GM21619 (cell line): ENCODE measurements around the gene HOXB9.

Source experiments
- ATAC-seq: cut with Tn5 transposase; IDR thresholded peaks from one replicate; pipeline ENCODE4 v1.9.1; 2021; ENCODE audit not compliant: unreplicated experiment

The HOXB9 gene

GRCh38 chr17:48639982-48640857 is 14.1 kb upstream of the HOXB9 start:
- ATAC-seq: no peak

- ATAC-seq: no peak
Observed at GRCh38 chr17:48639136-48639535, 13.0 kb upstream of the HOXB9 start.

- ATAC-seq: no peak
Observed at GRCh38 chr17:48637323-48638260, 11.4 kb upstream of the HOXB9 start.

DNA sequence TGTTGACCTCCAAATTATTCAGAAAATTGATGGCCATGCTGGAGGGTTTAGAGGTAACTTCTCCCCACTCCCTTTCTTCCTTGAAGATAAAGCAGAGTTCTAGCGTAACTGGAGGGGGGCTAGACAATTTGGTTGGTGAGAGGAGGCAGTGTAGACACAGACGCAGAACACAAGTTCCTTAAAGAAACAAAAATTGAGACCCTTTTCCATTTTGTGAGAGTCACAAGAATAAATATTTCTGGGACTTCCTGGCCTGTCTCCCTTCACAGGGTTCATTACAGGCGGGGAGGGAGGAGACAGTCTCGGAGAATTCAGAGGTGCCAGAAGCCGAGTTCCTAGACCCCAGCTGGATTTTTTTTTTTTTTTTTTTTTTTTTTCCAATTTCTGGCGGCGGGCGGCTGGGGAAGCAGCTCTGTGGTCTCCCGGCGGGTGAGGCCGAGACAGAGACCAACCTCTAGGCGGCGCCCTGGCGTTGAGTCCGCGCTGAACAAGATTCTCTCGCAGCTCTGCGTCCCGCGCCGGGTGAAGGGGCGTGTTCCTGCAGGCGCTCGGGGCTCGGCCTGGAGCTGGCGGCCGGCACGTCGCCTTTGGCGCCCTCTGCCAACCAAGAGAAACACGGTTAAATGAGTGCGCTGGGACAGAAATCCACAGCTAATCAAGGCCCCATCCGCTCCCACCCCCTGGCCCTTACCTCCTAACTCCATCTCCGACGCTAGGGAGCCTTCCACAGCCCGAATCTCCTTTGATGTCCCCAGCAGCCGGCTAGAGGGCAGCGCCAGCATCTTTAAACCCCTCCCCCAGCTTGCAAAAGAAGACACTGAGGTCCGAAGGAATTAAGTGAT is 10.2 kb upstream of the HOXB9 start:
- no peak for ATAC-seq

DNA sequence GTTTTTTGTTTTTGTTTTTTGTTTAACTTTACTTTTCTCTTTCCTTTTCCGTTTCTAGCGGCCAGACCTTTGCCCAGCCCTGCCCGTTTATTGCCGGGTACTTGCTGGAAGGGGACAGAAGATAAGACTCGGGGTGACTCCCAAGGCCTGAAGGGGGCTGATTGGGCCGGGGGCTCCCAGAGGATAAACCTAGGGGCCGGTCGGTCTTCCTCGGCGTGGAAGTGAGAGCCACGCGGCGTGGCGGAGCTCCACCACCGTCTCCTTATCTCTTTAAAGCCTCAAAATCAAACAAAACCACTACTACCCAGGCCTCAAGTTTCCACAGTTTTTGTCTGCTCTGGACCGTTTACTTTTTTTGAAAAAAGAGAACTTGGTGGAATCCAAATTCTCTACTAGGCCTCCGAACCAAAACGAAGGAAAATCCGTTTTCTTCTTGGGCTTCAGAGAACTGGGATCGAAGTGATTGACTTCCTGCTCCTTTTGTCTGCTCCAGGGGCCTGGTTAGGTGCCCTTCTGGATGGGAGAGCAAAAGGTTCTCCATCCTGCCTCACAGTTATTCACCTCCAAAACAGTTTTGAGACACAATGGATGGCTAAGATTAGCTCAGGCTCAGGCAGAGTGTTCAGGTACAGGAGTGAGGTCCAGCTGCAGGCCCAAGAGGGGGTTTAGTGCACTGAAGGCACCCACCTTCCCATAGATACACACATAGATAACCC is 8.5 kb upstream of the HOXB9 start:
- ATAC-seq: no peak

GRCh38 chr17:48633266-48633677 is 7.1 kb upstream of the HOXB9 start:
- ATAC-seq: no peak

DNA sequence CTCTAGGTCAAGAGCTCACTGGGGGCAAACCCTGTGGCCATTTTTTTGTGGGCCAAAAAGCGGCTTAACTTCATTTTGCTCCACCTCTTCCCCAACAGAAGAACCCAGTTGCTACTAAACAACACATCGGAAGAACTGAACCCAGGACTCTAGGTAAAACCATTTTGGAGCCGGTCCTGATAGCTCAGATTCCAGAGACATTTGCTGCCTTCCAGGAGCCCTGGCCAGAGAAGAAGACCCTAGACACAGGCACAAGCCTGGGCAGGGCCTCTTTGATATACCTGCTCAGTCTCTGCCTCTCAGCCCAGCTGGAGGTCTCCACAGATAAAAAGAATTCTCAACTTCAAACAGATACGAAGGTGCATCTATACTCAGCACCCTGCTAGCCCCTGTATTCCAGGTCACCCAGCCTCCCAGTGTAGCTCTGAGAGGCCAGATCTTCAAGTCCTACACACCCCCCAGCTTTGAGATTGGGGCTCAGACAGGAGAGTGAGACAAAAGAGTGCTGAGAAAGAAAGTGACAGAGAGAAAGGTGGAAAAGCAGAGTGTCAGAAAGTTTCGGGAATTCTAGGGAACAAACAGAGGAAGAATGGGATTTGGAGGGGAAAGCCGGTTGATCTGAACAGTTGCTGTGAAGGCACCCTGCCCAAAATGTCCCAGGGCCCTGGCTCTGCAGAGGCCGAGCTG is 6.6 kb upstream of the HOXB9 start:
- no peak for ATAC-seq

DNA sequence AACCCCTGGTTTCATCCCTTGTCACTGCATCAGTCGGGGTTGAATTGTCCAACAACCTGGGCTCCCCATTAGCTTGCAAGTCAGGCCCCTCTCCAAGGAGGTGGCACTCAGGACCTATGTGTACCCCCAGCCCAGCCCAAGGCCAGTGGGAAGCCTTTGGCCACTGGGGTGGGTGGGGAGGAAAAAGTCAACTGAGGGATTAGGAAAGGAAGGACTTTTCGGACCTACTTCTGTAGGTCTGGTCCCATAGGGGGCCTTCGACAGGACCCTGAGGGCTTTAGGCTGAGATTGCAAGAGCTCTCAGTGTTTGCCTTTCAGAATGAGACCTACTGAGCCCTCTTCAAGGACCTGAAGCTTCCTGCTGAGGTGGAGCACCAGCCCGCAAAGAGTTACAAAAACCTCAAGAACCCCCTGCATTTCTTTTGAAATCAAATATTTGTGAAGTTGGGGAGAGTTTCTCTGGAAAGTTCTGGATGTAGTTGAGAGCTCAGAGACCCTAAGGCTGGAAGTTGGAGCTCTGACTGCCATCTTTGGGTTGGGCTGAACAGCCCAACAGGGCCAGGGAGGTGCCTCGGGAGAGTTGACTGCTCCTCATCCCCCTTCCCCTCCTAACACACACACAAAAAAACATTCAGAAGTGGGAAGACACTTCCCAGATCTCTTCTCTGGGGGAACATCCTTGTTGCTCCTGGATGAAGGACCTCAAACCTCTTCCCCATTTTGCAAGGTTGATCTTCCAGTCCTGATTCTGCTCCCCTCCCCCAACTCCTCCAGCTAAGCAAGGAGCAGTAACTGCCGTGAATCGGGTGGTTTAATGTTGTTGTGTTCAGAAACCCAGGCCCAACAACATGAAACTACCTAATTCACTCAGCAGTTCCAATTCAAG is 5.8 kb upstream of the HOXB9 start:
- ATAC-seq: no peak

DNA sequence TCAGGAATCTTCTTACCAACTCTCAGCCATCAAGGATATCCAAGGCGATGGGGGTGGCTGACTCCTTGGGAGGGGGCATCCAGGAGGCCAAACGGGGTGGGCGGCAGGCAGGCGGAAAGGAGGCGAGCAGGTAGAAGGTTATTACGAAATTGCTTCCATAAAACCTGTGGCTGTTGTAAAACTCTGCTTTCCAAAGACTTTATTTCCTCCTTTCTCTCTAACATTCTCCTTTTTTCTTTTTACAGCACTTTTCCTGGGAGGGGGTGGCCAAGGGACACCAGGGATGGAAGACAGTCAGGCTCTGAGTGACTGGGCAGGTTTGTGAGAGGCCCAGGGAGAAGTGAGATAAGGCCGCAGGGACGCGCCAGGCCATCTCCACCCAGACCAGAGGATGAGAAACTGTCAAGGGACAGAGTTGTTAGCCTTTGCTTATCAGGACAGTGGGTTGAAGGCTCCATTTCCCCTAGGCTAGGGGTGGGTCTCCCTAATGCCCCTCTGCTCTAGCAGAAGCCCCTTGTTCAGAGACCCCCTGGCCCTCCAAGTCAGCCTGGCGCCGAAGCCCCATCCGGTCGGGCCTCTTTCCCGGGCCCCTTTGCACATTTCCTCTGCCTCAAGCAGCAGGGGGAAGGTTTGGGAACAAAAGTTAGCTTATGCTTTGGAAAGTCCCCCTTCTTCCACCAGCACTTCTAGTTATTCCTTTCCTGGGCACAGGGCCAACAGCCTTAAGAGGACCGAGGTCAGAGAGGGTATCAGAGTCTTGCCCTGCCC is 5.0 kb upstream of the HOXB9 start:
- no peak for ATAC-seq

GRCh38 chr17:48630009-48630924 is 4.1 kb upstream of the HOXB9 start:
- no peak for ATAC-seq

DNA sequence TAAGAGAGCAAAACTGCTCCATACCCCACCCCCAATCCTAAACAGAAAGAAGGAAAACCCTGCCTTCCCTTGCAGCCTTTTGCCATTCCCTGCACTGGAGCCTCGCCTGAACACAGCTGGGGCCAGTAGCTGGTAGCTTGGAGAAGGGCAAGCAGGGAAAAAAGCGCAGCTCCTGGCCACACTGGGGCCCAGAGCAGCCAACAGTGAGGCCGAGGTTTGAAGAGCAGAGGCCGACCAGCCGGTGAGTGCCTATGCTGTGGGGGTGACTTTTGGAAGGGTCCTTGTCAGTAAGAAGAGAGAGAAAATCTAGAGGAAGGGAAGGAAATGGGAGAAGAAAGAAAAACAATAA is 3.2 kb upstream of the HOXB9 start:
- ATAC-seq: no peak

GRCh38 chr17:48628649-48629410 is 2.7 kb upstream of the HOXB9 start:
- ATAC-seq: no peak

DNA sequence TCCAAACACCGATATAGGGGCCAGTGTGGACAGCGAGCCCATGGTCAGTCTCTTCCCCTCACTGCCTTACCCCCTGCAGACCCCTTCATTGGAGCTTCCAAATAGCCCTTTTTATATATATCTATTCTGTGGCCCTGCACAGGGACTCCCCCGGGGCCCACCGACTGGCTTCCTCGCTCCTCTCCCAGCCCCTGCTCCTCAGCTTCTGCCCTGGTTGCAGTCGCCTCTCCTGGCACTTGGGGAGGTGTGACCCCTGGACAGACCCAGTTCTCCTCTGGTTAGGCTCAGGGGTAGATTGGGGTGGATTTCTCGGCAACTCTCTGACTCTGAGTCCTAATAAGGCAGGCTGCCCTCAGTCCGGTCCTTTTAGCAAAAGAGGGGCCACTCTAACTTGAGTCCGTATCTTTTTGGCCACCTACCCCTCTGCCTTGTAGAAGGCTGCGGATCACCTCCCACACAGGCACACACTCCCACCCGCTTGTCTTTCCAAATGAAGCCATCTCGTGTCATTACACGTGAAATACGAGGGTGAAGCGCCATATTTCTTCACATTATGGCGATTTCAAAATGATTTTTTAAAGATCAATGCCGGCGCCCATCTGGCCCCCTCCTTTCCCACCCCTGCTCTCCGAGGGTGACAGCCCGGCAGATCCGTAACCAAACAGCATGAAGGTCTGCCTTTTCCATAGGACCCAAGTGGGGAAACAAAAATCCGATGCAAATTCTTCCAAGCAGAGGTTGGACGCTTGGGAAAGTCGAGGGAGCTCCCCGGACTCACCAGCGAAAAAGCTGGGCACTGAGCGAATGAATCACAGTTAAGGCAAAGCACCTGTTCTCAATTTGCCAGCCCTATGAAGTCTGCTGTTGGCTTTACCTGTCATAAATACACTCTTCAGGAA is 1.7 kb upstream of the HOXB9 start:
- no peak for ATAC-seq

DNA sequence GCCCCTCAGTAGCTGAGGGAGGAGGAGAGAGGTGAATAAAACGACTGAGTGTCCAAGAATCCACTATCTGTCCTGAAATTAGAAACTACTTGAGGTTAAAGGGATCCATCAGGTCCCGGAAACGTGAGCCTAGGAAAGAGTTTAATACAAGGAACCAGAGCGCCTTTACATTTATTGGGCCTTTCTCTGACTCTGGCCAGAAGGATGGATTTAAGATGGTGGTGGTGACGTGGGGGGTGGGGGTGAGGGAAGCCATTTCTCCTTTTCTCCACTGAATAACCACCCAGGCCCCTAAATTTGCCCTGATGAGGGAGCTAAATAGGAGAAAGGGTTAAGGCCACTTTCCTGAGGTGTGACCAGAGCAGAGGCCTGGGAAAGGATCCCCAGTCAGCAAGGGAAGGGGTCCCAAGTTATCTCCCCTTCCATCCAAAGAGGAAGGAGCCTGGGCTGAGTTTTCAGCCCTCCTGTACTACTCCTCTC is 1.0 kb upstream of the HOXB9 start:
- ATAC-seq: no peak
